Body of pancreas (tissue), 4 donors: ENCODE measurements around the gene APH1A. TPM values are rescaled to one million over a fixed set of nuclear protein-coding genes. Genes with fewer than 3 reads are reported as not detected.
"Not testable (repeated sequence)": the region's sequence is repeated elsewhere in the genome, so short reads cannot be mapped to it uniquely, and the experiment has no call there.

Source experiments
- ATAC-seq: fragments of 150-250 bp; one replicate; pipeline ENCODE4 v1.9.1; 2016
- DNase-seq, 4 donors: peaks; one replicate each; pipeline ENCODE4 v3.0.0-alpha.2; 2019
- H3K27ac ChIP-seq, 4 donors: fragments of 200-600 bp; sonication (generic); 1 replicate in 3 of 4; 2 replicates in 1 of 4; pipeline versions ENCODE4 v1.5.1 to v1.6.1; 2016 to 2019; ENCODE audit warnings: mild to moderate bottlenecking in 1 of 4, mixed read lengths in 1 of 4, moderate library complexity in 1 of 4
- H3K27me3 ChIP-seq, 2 donors: fragments of 200-600 bp; sonication (generic); one replicate each; pipeline ENCODE4 v1.6.0; 2016; ENCODE audit warnings: mild to moderate bottlenecking in 1 of 2
- H3K36me3 ChIP-seq, 2 donors: fragments of 200-600 bp; sonication (generic); replicated peaks in 1 of 2; 2 replicates each; pipeline ENCODE4 v1.5.1; 2016; ENCODE audit warnings: low read depth in 2 of 2; ENCODE audit not compliant: insufficient read depth in 1 of 2
- H3K4me1 ChIP-seq: fragments of 200-600 bp; sonication (generic); one replicate; pipeline ENCODE4 v1.6.0; 2016
- H3K4me3 ChIP-seq, 2 donors: fragments of 200-600 bp; sonication (generic); 1 replicate in 1 of 2; 2 replicates in 1 of 2; pipeline ENCODE4 v1.5.1; 2016 to 2019
- H3K9me3 ChIP-seq, 3 donors: fragments of 200-600 bp; sonication (generic); 1 replicate in 2 of 3; 2 replicates in 1 of 3; pipeline ENCODE4 v1.5.1; 2016
- POLR2A ChIP-seq, 3 donors: fragments of 450-650 bp; IDR thresholded peaks; one replicate each; pipeline ENCODE4 v1.6.1; 2016; ENCODE audit warnings: antibody characterized with exemption in 3 of 3, mild to moderate bottlenecking in 2 of 3
- WGBS, 2 donors: methylation state at CpG; one replicate each; pipeline ENCODE4 v1.1.5; 2017; 5-methylcytosine and 5-hydroxymethylcytosine counted together
- intact Hi-C: fragments of 100-400 bp; cut with DNase I; formaldehyde crosslinking; loops from one replicate; pipeline ENCODE4 v1.15.1; 2023
- total RNA-seq, 2 donors: library from RNA; depleted of rRNA; stranded (reverse); fragments of >200 nt; gene quantifications; one replicate each; pipeline ENCODE4 v1.1.0, GENCODE V29; 2016
- TF ChIP-seq, protein P1 (sequence below), 7 experiments: fragments of 450-650 bp in 4 of 7; fragments of 200-600 bp in 3 of 7; sonication (generic) in 3 of 7; IDR thresholded peaks; one replicate each; pipeline ENCODE4 v1.5.1; 2016 to 2019; ENCODE audit warnings: antibody characterized with exemption in 7 of 7

The APH1A gene
- total RNA-seq, 2 donors from 2014 or later: 33.0 to 56.6 TPM

GRCh38 chr1:150235294-150235851, 33.4 kb downstream of the APH1A start:
- TF ChIP-seq, protein P1, sequence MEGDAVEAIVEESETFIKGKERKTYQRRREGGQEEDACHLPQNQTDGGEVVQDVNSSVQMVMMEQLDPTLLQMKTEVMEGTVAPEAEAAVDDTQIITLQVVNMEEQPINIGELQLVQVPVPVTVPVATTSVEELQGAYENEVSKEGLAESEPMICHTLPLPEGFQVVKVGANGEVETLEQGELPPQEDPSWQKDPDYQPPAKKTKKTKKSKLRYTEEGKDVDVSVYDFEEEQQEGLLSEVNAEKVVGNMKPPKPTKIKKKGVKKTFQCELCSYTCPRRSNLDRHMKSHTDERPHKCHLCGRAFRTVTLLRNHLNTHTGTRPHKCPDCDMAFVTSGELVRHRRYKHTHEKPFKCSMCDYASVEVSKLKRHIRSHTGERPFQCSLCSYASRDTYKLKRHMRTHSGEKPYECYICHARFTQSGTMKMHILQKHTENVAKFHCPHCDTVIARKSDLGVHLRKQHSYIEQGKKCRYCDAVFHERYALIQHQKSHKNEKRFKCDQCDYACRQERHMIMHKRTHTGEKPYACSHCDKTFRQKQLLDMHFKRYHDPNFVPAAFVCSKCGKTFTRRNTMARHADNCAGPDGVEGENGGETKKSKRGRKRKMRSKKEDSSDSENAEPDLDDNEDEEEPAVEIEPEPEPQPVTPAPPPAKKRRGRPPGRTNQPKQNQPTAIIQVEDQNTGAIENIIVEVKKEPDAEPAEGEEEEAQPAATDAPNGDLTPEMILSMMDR (IDR thresholded peaks at IDR 0.05): no peak
- TF ChIP-seq POLR2A (IDR thresholded peaks at IDR 0.05): no peak
- ATAC-seq: no peak
- 0% methylated on average over 7 to 26 of the region's 27 CpGs for WGBS, 2 donors
- intact Hi-C loops: no loop called here
- H3K27me3 ChIP-seq: no peaks in the 10 kb centered on the region
- H3K36me3 ChIP-seq: no peaks in the 10 kb centered on the region
- peak overlapping the region; percentile 71 to 94 (median 84) for H3K27ac ChIP-seq
- H3K9me3 ChIP-seq: no peaks in the 10 kb centered on the region
- peak overlapping the region; percentile 71 to 77 for H3K4me3 ChIP-seq
- peak in 3 of 4 donors; percentile 19 to 26 (median 20) for DNase-seq
- peaks cover 25% of the 10 kb centered on the region for H3K4me1 ChIP-seq

DNA sequence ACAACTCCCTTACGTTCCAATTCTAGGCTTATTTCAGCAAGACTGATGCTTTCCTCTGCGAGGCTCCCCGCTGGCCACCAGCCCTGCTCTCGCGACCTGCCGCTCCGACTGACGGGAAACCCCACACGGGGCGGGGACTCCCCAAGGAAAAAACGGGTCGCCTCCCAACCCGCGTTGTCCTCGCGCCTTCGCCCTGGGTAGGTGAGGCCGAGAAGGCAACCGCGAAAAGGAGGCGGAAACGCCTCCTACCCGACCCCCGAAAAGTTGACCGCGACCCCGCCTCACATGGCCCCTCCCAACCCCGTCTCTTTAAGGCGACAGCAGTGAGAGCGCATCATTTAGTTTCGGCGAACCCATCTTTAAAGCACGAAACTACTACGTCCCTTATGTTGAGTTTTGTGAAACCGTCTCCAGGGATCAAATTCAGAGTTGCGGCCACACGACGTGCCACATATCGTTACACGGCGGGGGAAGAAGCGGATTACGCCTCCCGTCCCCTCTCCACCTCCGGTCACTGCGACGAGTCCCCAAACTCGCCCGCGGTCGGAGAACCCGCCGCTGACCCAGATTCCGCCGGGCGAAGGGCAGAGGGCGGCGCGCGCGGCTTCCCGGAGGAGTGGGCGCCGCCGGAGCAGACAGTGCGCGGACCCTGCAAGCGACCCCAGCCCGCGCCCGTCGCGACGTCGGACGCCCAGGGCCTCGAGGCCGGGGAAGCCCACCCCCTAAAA, 34.1 kb downstream of the APH1A start:
- Histone ChIP-seq H3K27me3 (no peaks in the 10 kb centered on the region), H3K4me3 (peak overlapping the region; percentile 71 to 77), H3K27ac (peak overlapping the region; percentile 71 to 94 (median 84)), H3K4me1 (peaks cover 25% of the 10 kb centered on the region), H3K36me3 (no peaks in the 10 kb centered on the region), H3K9me3 (no peaks in the 10 kb centered on the region)
- intact Hi-C loops: no loop called here
- WGBS, 2 donors: 0 to 1% methylated on average over 10 to 75 of the region's 78 CpGs
- DNase-seq (peak; percentile 74 to 82 (median 78)), ATAC-seq (peak; percentile 41)
- TF ChIP-seq, protein P1 (IDR thresholded peaks at IDR 0.05): no peak
- TF ChIP-seq POLR2A (IDR thresholded peaks at IDR 0.05): peak; percentile 36 to 82 (median 82)

DNA sequence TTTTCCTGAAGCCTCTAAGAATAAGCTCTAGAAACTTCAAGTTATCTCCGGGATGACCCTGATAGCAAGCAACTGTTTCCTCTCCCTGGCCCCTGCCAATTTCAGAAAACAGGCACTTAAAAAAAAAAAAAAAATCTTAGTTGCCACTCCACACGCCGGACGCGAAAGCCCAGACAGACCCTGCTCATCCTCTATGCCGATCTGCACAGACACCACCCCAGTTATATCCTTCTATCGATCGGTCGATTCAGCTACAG, 34.6 kb downstream of the APH1A start:
- intact Hi-C loops: no loop called here
- TF ChIP-seq POLR2A (IDR thresholded peaks at IDR 0.05): no peak
- Histone ChIP-seq H3K27ac (peak overlapping the region; percentile 71 to 94 (median 84)), H3K36me3 (no peaks in the 10 kb centered on the region), H3K4me1 (peaks cover 25% of the 10 kb centered on the region), H3K9me3 (no peaks in the 10 kb centered on the region), H3K27me3 (no peaks in the 10 kb centered on the region), H3K4me3 (peak overlapping the region; percentile 71 to 77)
- no peak for DNase-seq
- no peak for ATAC-seq
- 0% methylated on average over 9 of the region's 9 CpGs for WGBS, 2 donors

GRCh38 chr1:150233359-150234308, 35.2 kb downstream of the APH1A start:
- ATAC-seq: peak; percentile 3
- WGBS, 2 donors: 7 to 9% methylated on average over 15 of the region's 15 CpGs
- Histone ChIP-seq H3K4me1 (peaks cover 25% of the 10 kb centered on the region), H3K36me3 (no peaks in the 10 kb centered on the region), H3K9me3 (no peaks in the 10 kb centered on the region), H3K4me3 (no peak overlapping the region), H3K27ac (peak overlapping the region; percentile 30 to 94 (median 84)), H3K27me3 (no peaks in the 10 kb centered on the region)
- intact Hi-C loops: no loop called here
- TF ChIP-seq, protein P1 (IDR thresholded peaks at IDR 0.05): no peak
- no peak for TF ChIP-seq POLR2A (IDR thresholded peaks at IDR 0.05)
- peak in 3 of 4 donors; percentile 23 to 28 (median 28) for DNase-seq

DNA sequence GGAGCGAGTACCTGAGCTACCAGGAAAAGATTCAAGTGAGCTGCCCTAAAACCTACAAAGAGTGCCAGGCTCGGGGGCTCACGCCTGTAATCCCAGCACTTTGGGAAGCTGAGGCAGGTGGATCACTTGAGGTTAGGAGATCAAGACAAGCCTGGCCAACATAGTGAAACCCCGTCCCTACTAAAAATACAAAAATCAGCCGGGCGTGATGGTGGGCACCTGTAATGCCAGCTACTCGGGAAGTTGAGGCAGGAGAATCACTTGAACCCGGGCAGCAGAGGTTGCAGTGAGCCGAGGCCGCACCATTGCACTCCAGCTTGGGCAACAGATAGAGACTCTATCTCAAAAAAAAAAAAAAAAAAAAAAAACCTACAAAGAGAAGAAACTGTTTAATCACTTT, 35.9 kb downstream of the APH1A start:
- WGBS, 2 donors: 90 to 93% methylated on average over 10 of the region's 10 CpGs
- H3K9me3 ChIP-seq, DNase-seq, ATAC-seq, H3K27me3 ChIP-seq, H3K36me3 ChIP-seq, H3K4me3 ChIP-seq, intact Hi-C loops: not testable (repeated sequence)
- H3K4me1 ChIP-seq: peaks cover 25% of the 10 kb centered on the region
- peak overlapping the region in 3 of 4 donors; percentile 80 to 94 (median 87) for H3K27ac ChIP-seq

GRCh38 chr1:150228246-150228645, 40.6 kb downstream of the APH1A start:
- intact Hi-C loops, H3K36me3 ChIP-seq, H3K9me3 ChIP-seq, DNase-seq, H3K27ac ChIP-seq, ATAC-seq, H3K4me1 ChIP-seq, H3K27me3 ChIP-seq, H3K4me3 ChIP-seq: not testable (repeated sequence)
- 95 to 98% methylated on average over 10 of the region's 10 CpGs for WGBS, 2 donors
